CD14-positive monocyte (primary cell): ENCODE data around the gene POLR3A. TPM values are rescaled to one million over a fixed set of nuclear protein-coding genes. Genes with fewer than 3 reads are reported as not detected.
A peak's percentile ranks its signal among the peaks of the same experiment; 100 is the strongest.

Experiments
- DNase-seq, 3 donors: peaks; one replicate each; pipeline ENCODE4 v3.0.0-alpha.2; 2011 to 2022
- H2AFZ ChIP-seq: 2 replicates; pipeline ENCODE4 v1.6.0; 2012; ENCODE audit warnings: mild to moderate bottlenecking, low read depth, low read length, inconsistent platforms; ENCODE audit not compliant: insufficient read depth, poor library complexity, severe bottlenecking
- H3K27ac ChIP-seq, 2 donors: 1 replicate in 1 of 2; 2 replicates in 1 of 2; pipeline ENCODE4 v1.5.1; 2012 to 2013; ENCODE audit warnings: low read length in 2 of 2, control low read depth in 1 of 2, inconsistent platforms in 1 of 2, low read depth in 1 of 2, mild to moderate bottlenecking in 1 of 2
- H3K27me3 ChIP-seq, 2 donors: one replicate each; pipeline versions ENCODE4 v1.6.0 to v1.6.1; 2011 to 2013; ENCODE audit warnings: low read length in 2 of 2; ENCODE audit not compliant: control insufficient read depth in 2 of 2, insufficient read depth in 2 of 2
- H3K36me3 ChIP-seq, 2 donors: replicated peaks in 1 of 2; 1 replicate in 1 of 2; 2 replicates in 1 of 2; pipeline versions ENCODE4 v1.5.1 to v1.6.1; 2012 to 2013; ENCODE audit warnings: low read length in 2 of 2, control low read depth in 1 of 2, inconsistent platforms in 1 of 2, mild to moderate bottlenecking in 1 of 2; ENCODE audit not compliant: insufficient read depth in 2 of 2, control insufficient read depth in 1 of 2
- H3K4me1 ChIP-seq, 2 donors: 1 replicate in 1 of 2; 2 replicates in 1 of 2; pipeline versions ENCODE4 v1.5.1 to v1.6.1; 2012 to 2013; ENCODE audit warnings: low read length in 2 of 2, control low read depth in 1 of 2, inconsistent platforms in 1 of 2, mild to moderate bottlenecking in 1 of 2, moderate library complexity in 1 of 2; ENCODE audit not compliant: insufficient read depth in 2 of 2, control insufficient read depth in 1 of 2
- H3K4me2 ChIP-seq: replicated peaks from 2 replicates; pipeline ENCODE3; 2012; ENCODE audit warnings: low read length, moderate library complexity, mild to moderate bottlenecking; ENCODE audit not compliant: poor library complexity, severe bottlenecking; ENCODE audit errors: extremely low read depth
- H3K4me3 ChIP-seq, 3 experiments: fragments of 200-600 bp in 1 of 3; sonication (generic) in 1 of 3; replicated peaks in 1 of 3; 1 replicate in 2 of 3; 2 replicates in 1 of 3; pipeline ENCODE4 v1.5.1; 2011 to 2013; ENCODE audit warnings: low read length in 3 of 3, mild to moderate bottlenecking in 3 of 3, control low read depth in 2 of 3, low read depth in 2 of 3, inconsistent platforms in 1 of 3, moderate library complexity in 1 of 3
- H3K79me2 ChIP-seq: 2 replicates; pipeline ENCODE4 v1.6.0; 2012; ENCODE audit warnings: mild to moderate bottlenecking, control low read depth, inconsistent platforms, low read length, moderate library complexity; ENCODE audit not compliant: insufficient read depth
- H3K9ac ChIP-seq: 2 replicates; pipeline ENCODE4 v1.6.0; 2017; ENCODE audit warnings: low read length, mild to moderate bottlenecking; ENCODE audit not compliant: insufficient read depth, poor library complexity, severe bottlenecking
- H3K9me3 ChIP-seq, 2 donors: replicated peaks in 1 of 2; 1 replicate in 1 of 2; 2 replicates in 1 of 2; pipeline versions ENCODE4 v1.5.1 to v1.6.1; 2012 to 2013; ENCODE audit warnings: low read length in 2 of 2, control low read depth in 1 of 2; ENCODE audit not compliant: control insufficient read depth in 1 of 2, insufficient read depth in 1 of 2
- H4K20me1 ChIP-seq: 2 replicates; pipeline ENCODE4 v1.6.0; 2012; ENCODE audit warnings: mild to moderate bottlenecking, low read length, control low read depth, moderate library complexity; ENCODE audit not compliant: insufficient read depth
- H3K27ac Mint-ChIP-seq, 7 donors: one replicate each; pipeline ENCODE4 v1.8.0; 2020; ENCODE audit warnings: mild to moderate bottlenecking in 7 of 7, mixed read lengths in 7 of 7, moderate library complexity in 6 of 7, inconsistent platforms in 2 of 7
- H3K27me3 Mint-ChIP-seq, 3 donors: one replicate each; pipeline ENCODE4 v1.8.0; 2021 to 2022; ENCODE audit warnings: low read depth in 3 of 3, mild to moderate bottlenecking in 3 of 3, mixed read lengths in 3 of 3, moderate library complexity in 3 of 3, inconsistent platforms in 1 of 3
- H3K36me3 Mint-ChIP-seq, 2 donors: one replicate each; pipeline ENCODE4 v1.8.0; 2020; ENCODE audit warnings: mixed read lengths in 2 of 2, inconsistent platforms in 1 of 2, mild to moderate bottlenecking in 1 of 2
- H3K4me1 Mint-ChIP-seq: one replicate; pipeline ENCODE4 v1.8.0; 2020; ENCODE audit warnings: mild to moderate bottlenecking, mixed read lengths
- H3K4me3 Mint-ChIP-seq, 2 donors: one replicate each; pipeline ENCODE4 v1.8.0; 2020; ENCODE audit warnings: mild to moderate bottlenecking in 2 of 2, mixed read lengths in 2 of 2, moderate library complexity in 1 of 2
- H3K9me3 Mint-ChIP-seq, 7 donors: one replicate each; pipeline ENCODE4 v1.8.0; 2020 to 2022; ENCODE audit warnings: mixed read lengths in 7 of 7, mild to moderate bottlenecking in 6 of 7, moderate library complexity in 6 of 7, inconsistent platforms in 2 of 7
- WGBS: methylation state at CpG from one replicate; pipeline ENCODE4 v1.1.5; 2013; ENCODE audit warnings: missing lambda C conversion rate; ENCODE audit not compliant: insufficient coverage; 5-methylcytosine and 5-hydroxymethylcytosine counted together
- intact Hi-C, 2 donors: fragments of 100-400 bp; cut with micrococcal nuclease; formaldehyde crosslinking; loops; one replicate each; pipeline versions ENCODE4 v1.15.0 to v1.15.1; 2023
- polyA plus RNA-seq, 3 donors: library from polyadenylated mRNA; depleted of rRNA in 1 of 3; unstranded in 2 of 3; stranded (reverse) in 1 of 3; fragments of 300-500 nt in 2 of 3; fragments of >200 nt in 1 of 3; fragmentation: Illumina TruSeq in 2 of 3; gene quantifications; 1 replicate in 2 of 3; 2 replicates in 1 of 3; pipeline ENCODE4 v1.2.3, GENCODE V29; 2012 to 2021
- TF ChIP-seq, protein P1 (sequence below): fragments of 200-600 bp; IDR thresholded peaks from one replicate; pipeline ENCODE4 v1.8.0; 2022; ENCODE audit warnings: antibody characterized with exemption, mild to moderate bottlenecking

Gene POLR3A
- polyA plus RNA-seq, 3 donors: 2.7 to 5.2 (median 4.7) TPM

DNA sequence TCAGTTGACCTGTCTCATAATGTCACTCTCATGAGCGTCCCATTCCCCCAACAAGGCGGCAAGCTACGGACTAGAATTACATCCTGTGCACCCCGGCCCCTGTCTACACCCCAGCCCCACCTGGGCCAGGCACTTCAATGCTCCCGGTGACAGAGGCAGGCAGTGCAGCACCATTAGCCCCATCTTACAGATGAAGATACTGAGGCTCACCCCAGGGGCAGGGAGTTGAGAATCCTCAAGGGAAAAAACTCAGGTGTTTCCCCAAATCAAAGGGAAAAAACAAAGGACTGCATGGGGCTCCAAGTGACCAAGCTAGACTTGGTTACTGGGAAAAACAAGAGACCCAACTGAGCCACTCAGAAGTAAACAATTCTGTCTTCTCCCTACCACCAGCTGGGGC lies 107.3 kb downstream of the POLR3A start:
- TF ChIP-seq, protein P1, sequence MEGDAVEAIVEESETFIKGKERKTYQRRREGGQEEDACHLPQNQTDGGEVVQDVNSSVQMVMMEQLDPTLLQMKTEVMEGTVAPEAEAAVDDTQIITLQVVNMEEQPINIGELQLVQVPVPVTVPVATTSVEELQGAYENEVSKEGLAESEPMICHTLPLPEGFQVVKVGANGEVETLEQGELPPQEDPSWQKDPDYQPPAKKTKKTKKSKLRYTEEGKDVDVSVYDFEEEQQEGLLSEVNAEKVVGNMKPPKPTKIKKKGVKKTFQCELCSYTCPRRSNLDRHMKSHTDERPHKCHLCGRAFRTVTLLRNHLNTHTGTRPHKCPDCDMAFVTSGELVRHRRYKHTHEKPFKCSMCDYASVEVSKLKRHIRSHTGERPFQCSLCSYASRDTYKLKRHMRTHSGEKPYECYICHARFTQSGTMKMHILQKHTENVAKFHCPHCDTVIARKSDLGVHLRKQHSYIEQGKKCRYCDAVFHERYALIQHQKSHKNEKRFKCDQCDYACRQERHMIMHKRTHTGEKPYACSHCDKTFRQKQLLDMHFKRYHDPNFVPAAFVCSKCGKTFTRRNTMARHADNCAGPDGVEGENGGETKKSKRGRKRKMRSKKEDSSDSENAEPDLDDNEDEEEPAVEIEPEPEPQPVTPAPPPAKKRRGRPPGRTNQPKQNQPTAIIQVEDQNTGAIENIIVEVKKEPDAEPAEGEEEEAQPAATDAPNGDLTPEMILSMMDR: no peak
- Histone ChIP-seq H3K27ac (no peak overlapping the region), H3K4me1 (peaks cover 10 to 15% of the 10 kb centered on the region in 2 donors), H3K79me2 (no peaks in the 10 kb centered on the region), H3K4me3 (no peak overlapping the region), H3K9me3 (peaks cover 0 to 3% of the 10 kb centered on the region in 2 donors), H4K20me1 (no peaks in the 10 kb centered on the region), H3K9ac (no peak overlapping the region), H3K27me3 (peaks cover 17 to 18% of the 10 kb centered on the region in 2 donors), H2AFZ (no peak overlapping the region), H3K4me2 (no peak overlapping the region), H3K36me3 (no peaks in the 10 kb centered on the region)
- WGBS: no CpG with 5 or more reads among the region's 5 CpGs
- H3K4me1 Mint-ChIP-seq: peaks cover 8% of the 10 kb centered on the region
- H3K27me3 Mint-ChIP-seq: peaks cover 19 to 32% (median 23%) of the 10 kb centered on the region in 3 donors
- peaks cover 0 to 4% of the 10 kb centered on the region in 2 donors for H3K36me3 Mint-ChIP-seq
- no peak for DNase-seq
- no peak overlapping the region for H3K4me3 Mint-ChIP-seq
- intact Hi-C loops: no loop called here
- H3K9me3 Mint-ChIP-seq: peaks cover 0 to 10% (median 2%) of the 10 kb centered on the region in 7 donors
- H3K27ac Mint-ChIP-seq: no peak overlapping the region

DNA sequence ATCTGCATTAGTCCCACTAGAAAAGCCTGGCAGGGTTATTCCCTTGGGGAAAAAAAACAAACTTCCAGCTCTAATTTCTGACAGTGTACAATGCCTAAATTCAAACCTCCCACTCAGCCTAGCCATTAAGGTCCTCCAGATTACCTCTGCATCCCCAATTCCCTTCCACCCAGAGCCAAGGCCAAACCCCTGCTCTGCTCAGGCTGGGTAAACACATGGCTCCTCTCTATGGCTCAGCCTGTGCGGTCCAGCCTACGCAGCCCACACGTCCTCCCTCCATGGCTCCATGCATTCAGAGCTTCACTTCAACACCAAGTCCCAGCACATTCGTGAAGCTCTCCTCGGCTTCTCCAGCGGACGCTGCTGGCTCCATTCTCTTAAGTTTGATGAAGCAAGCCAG lies 107.9 kb downstream of the POLR3A start:
- Mint-ChIP-seq H3K4me3 (no peak overlapping the region), H3K36me3 (peaks cover 0 to 4% of the 10 kb centered on the region in 2 donors), H3K9me3 (peaks cover 0 to 10% (median 2%) of the 10 kb centered on the region in 7 donors), H3K4me1 (peaks cover 8% of the 10 kb centered on the region), H3K27ac (peak overlapping the region in 1 of 7 donors; percentile 37), H3K27me3 (peaks cover 19 to 29% (median 23%) of the 10 kb centered on the region in 3 donors)
- Histone ChIP-seq H4K20me1 (no peaks in the 10 kb centered on the region), H3K4me2 (no peak overlapping the region), H3K36me3 (no peaks in the 10 kb centered on the region), H3K79me2 (no peaks in the 10 kb centered on the region), H3K4me1 (peaks cover 10 to 11% of the 10 kb centered on the region in 2 donors), H3K27ac (no peak overlapping the region), H3K27me3 (peaks cover 15 to 18% of the 10 kb centered on the region in 2 donors), H2AFZ (no peak overlapping the region), H3K9me3 (peaks cover 0 to 3% of the 10 kb centered on the region in 2 donors), H3K9ac (no peak overlapping the region), H3K4me3 (no peak overlapping the region)
- no peak for DNase-seq
- WGBS: 100% methylated on average over 3 of the region's 7 CpGs
- intact Hi-C loops: no loop called here
- TF ChIP-seq, protein P1: no peak
